ENCODE data around the gene HDAC4. TPM values are rescaled to one million over a fixed set of nuclear protein-coding genes. Genes with fewer than 3 reads are reported as not detected.
"Not testable (repeated sequence)": the region's sequence is repeated elsewhere in the genome, so short reads cannot be mapped to it uniquely, and the experiment has no call there.

HDAC4 gene
- total and polyA plus RNA-seq, 9 donors = 10.1 to 17.6 (median 13.3) TPM

- Histone ChIP-seq H3K4me1 (ENCODE audit: control insufficient read depth, insufficient read depth, low read length) (peaks cover 5% of the 10 kb centered on the region), H3K27ac (ENCODE audit: low read length) (no peak overlapping the region), H3K27me3 (ENCODE audit: control insufficient read depth, insufficient read depth, low read length) (no peaks in the 10 kb centered on the region), H3K9me3 (replicated peaks; ENCODE audit: control insufficient read depth, low read depth, low read length) (peaks cover 7% of the 10 kb centered on the region), H3K4me3 (ENCODE audit: low read length) (no peak overlapping the region), H3K36me3 (ENCODE audit: control insufficient read depth, insufficient read depth, low read length) (peaks cover 19% of the 10 kb centered on the region)
- WGBS (ENCODE audit: insufficient coverage) = 81% methylated on average over 7 of the region's 9 CpGs
- no peak for DNase-seq
Observed at GRCh38 chr2:239046822-239047221, 354.0 kb downstream of the HDAC4 start.

- Histone ChIP-seq H3K4me3 (ENCODE audit: low read length) (no peak overlapping the region), H3K27ac (ENCODE audit: low read length) (no peak overlapping the region), H3K36me3 (ENCODE audit: control insufficient read depth, insufficient read depth, low read length) (peaks cover 7% of the 10 kb centered on the region), H3K9me3 (replicated peaks; ENCODE audit: control insufficient read depth, low read depth, low read length) (peaks cover 5% of the 10 kb centered on the region), H3K4me1 (ENCODE audit: control insufficient read depth, insufficient read depth, low read length) (peaks cover 5% of the 10 kb centered on the region), H3K27me3 (ENCODE audit: control insufficient read depth, insufficient read depth, low read length) (no peaks in the 10 kb centered on the region)
- WGBS (ENCODE audit: insufficient coverage) = 92% methylated on average over 7 of the region's 9 CpGs
- DNase-seq = no peak
Observed at GRCh38 chr2:239044336-239044735, 356.5 kb downstream of the HDAC4 start.

- H3K4me3 ChIP-seq (ENCODE audit: low read length) = no peak overlapping the region
- no peaks in the 10 kb centered on the region for H3K27me3 ChIP-seq (ENCODE audit: control insufficient read depth, insufficient read depth, low read length)
- DNase-seq = no peak
- H3K4me1 ChIP-seq (ENCODE audit: control insufficient read depth, insufficient read depth, low read length) = peaks cover 5% of the 10 kb centered on the region
- H3K9me3 ChIP-seq (replicated peaks; ENCODE audit: control insufficient read depth, low read depth, low read length) = peaks cover 1% of the 10 kb centered on the region
- 91% methylated on average over 12 of the region's 12 CpGs for WGBS (ENCODE audit: insufficient coverage)
- H3K27ac ChIP-seq (ENCODE audit: low read length) = no peak overlapping the region
- H3K36me3 ChIP-seq (ENCODE audit: control insufficient read depth, insufficient read depth, low read length) = peaks cover 3% of the 10 kb centered on the region
Observed at GRCh38 chr2:239043326-239043725, 357.5 kb downstream of the HDAC4 start.

GRCh38 chr2:239042551-239043320 is 358.1 kb downstream of the HDAC4 start:
- peaks cover 5% of the 10 kb centered on the region for H3K4me1 ChIP-seq (ENCODE audit: control insufficient read depth, insufficient read depth, low read length)
- no peaks in the 10 kb centered on the region for H3K9me3 ChIP-seq (replicated peaks; ENCODE audit: control insufficient read depth, low read depth, low read length)
- no peaks in the 10 kb centered on the region for H3K36me3 ChIP-seq (ENCODE audit: control insufficient read depth, insufficient read depth, low read length)
- no peaks in the 10 kb centered on the region for H3K27me3 ChIP-seq (ENCODE audit: control insufficient read depth, insufficient read depth, low read length)
- DNase-seq = no peak
- H3K4me3 ChIP-seq (ENCODE audit: low read length) = no peak overlapping the region
- H3K27ac ChIP-seq (ENCODE audit: low read length) = no peak overlapping the region
- WGBS (ENCODE audit: insufficient coverage) = 65% methylated on average over 9 of the region's 18 CpGs

- Histone ChIP-seq H3K4me3 (ENCODE audit: low read length) (no peak overlapping the region), H3K9me3 (replicated peaks; ENCODE audit: control insufficient read depth, low read depth, low read length) (no peaks in the 10 kb centered on the region), H3K36me3 (ENCODE audit: control insufficient read depth, insufficient read depth, low read length) (no peaks in the 10 kb centered on the region), H3K27ac (ENCODE audit: low read length) (no peak overlapping the region), H3K27me3 (ENCODE audit: control insufficient read depth, insufficient read depth, low read length) (no peaks in the 10 kb centered on the region), H3K4me1 (ENCODE audit: control insufficient read depth, insufficient read depth, low read length) (peaks cover 5% of the 10 kb centered on the region)
- WGBS (ENCODE audit: insufficient coverage) = 89% methylated on average over 8 of the region's 10 CpGs
- DNase-seq = no peak
Observed at GRCh38 chr2:239042046-239042445, 358.8 kb downstream of the HDAC4 start.

GRCh38 chr2:239041062-239041461 is 359.8 kb downstream of the HDAC4 start:
- Histone ChIP-seq H3K27ac (ENCODE audit: low read length) (no peak overlapping the region), H3K9me3 (replicated peaks; ENCODE audit: control insufficient read depth, low read depth, low read length) (no peaks in the 10 kb centered on the region), H3K27me3 (ENCODE audit: control insufficient read depth, insufficient read depth, low read length) (no peaks in the 10 kb centered on the region), H3K4me1 (ENCODE audit: control insufficient read depth, insufficient read depth, low read length) (no peaks in the 10 kb centered on the region), H3K36me3 (ENCODE audit: control insufficient read depth, insufficient read depth, low read length) (no peaks in the 10 kb centered on the region), H3K4me3 (ENCODE audit: low read length) (no peak overlapping the region)
- 79% methylated on average over 12 of the region's 14 CpGs for WGBS (ENCODE audit: insufficient coverage)
- DNase-seq = no peak

GRCh38 chr2:239040152-239040761 is 360.6 kb downstream of the HDAC4 start:
- H3K27ac ChIP-seq (ENCODE audit: low read length) = no peak overlapping the region
- 78% methylated on average over 12 of the region's 15 CpGs for WGBS (ENCODE audit: insufficient coverage)
- peaks cover 2% of the 10 kb centered on the region for H3K4me1 ChIP-seq (ENCODE audit: control insufficient read depth, insufficient read depth, low read length)
- no peaks in the 10 kb centered on the region for H3K36me3 ChIP-seq (ENCODE audit: control insufficient read depth, insufficient read depth, low read length)
- H3K27me3 ChIP-seq (ENCODE audit: control insufficient read depth, insufficient read depth, low read length) = no peaks in the 10 kb centered on the region
- no peak for DNase-seq
- H3K9me3 ChIP-seq (replicated peaks; ENCODE audit: control insufficient read depth, low read depth, low read length) = no peaks in the 10 kb centered on the region
- no peak overlapping the region for H3K4me3 ChIP-seq (ENCODE audit: low read length)

GRCh38 chr2:239039479-239039861 is 361.4 kb downstream of the HDAC4 start:
- no peak overlapping the region for H3K4me3 ChIP-seq (ENCODE audit: low read length)
- no peak overlapping the region for H3K27ac ChIP-seq (ENCODE audit: low read length)
- no peaks in the 10 kb centered on the region for H3K36me3 ChIP-seq (ENCODE audit: control insufficient read depth, insufficient read depth, low read length)
- no peaks in the 10 kb centered on the region for H3K9me3 ChIP-seq (replicated peaks; ENCODE audit: control insufficient read depth, low read depth, low read length)
- 77% methylated on average over 11 of the region's 11 CpGs for WGBS (ENCODE audit: insufficient coverage)
- H3K27me3 ChIP-seq (ENCODE audit: control insufficient read depth, insufficient read depth, low read length) = no peaks in the 10 kb centered on the region
- no peak for DNase-seq
- peaks cover 2% of the 10 kb centered on the region for H3K4me1 ChIP-seq (ENCODE audit: control insufficient read depth, insufficient read depth, low read length)

GRCh38 chr2:239038773-239039478 is 361.9 kb downstream of the HDAC4 start:
- no peak for DNase-seq
- Histone ChIP-seq H3K27ac (ENCODE audit: low read length) (no peak overlapping the region), H3K27me3 (ENCODE audit: control insufficient read depth, insufficient read depth, low read length) (no peaks in the 10 kb centered on the region), H3K4me3 (ENCODE audit: low read length) (no peak overlapping the region), H3K4me1 (ENCODE audit: control insufficient read depth, insufficient read depth, low read length) (peaks cover 2% of the 10 kb centered on the region), H3K36me3 (ENCODE audit: control insufficient read depth, insufficient read depth, low read length) (no peaks in the 10 kb centered on the region), H3K9me3 (replicated peaks; ENCODE audit: control insufficient read depth, low read depth, low read length) (no peaks in the 10 kb centered on the region)
- 67% methylated on average over 6 of the region's 14 CpGs for WGBS (ENCODE audit: insufficient coverage)

- H3K9me3 ChIP-seq (replicated peaks; ENCODE audit: control insufficient read depth, low read depth, low read length); H3K4me3 ChIP-seq (ENCODE audit: low read length); H3K27ac ChIP-seq (ENCODE audit: low read length); H3K27me3 ChIP-seq (ENCODE audit: control insufficient read depth, insufficient read depth, low read length); H3K36me3 ChIP-seq (ENCODE audit: control insufficient read depth, insufficient read depth, low read length); DNase-seq; H3K4me1 ChIP-seq (ENCODE audit: control insufficient read depth, insufficient read depth, low read length): not testable (repeated sequence)
- WGBS (ENCODE audit: insufficient coverage) = 67% methylated on average over 4 of the region's 13 CpGs
Observed at GRCh38 chr2:239038284-239038683, 362.5 kb downstream of the HDAC4 start.

Measured in muscle of leg (tissue), 11 donors.